ENCODE measurements around the gene DYRK1A. TPM values are rescaled to one million over a fixed set of nuclear protein-coding genes. Genes with fewer than 3 reads are reported as not detected.

The DYRK1A gene
- total and polyA plus RNA-seq, 4 donors, result 42.4 to 95.9 (median 59.1) TPM

DNA sequence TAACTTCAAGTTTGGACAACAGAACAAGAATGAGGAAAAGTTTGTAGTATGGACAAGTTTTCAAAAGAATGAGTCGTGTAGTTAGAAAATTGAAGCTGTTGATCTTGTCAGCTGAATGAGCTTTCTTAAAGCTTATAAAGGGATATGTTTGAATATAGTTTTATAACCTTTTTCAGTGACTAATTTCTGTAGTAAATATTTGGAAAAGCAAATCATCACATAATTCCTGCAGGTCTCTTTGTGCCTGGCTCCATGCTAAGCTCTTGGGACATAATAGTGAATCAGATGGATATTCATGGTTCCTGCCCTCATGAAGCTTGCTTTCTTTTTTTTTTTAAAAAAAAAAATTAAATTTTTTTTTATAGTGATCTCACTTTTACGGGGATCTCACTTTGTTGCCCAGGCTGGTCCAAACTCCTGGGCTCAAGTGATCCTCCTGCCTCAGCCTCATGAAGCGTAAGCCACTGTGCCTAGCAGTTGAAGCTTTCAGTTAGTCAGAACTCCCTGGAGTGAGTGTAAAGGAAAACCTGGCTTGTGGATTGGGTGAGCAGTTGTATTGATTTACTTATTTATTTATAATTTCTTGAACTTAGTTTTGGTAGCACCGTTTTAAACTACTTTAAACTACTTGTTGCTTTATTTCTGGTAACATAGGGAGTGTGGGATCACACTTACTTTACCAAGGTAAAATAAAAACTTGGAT, 15.5 kb downstream of the DYRK1A start:
- no peak for DNase-seq (ENCODE audit: low read depth in 4 of 6, low spot score in 6 of 6)
- H3K9me3 ChIP-seq (ENCODE audit: control insufficient read depth, insufficient read depth, low read length), result no peaks in the 10 kb centered on the region
- H3K27me3 ChIP-seq (ENCODE audit: control insufficient read depth, insufficient read depth, low read length), result no peaks in the 10 kb centered on the region
- H3K4me1 ChIP-seq (ENCODE audit: control insufficient read depth, insufficient read depth, low read length), result peaks cover 6% of the 10 kb centered on the region
- H3K4me3 ChIP-seq (ENCODE audit: low read depth, low read length), result no peak overlapping the region
- no peak overlapping the region for H3K27ac ChIP-seq (ENCODE audit: low read depth, low read length)
- H3K36me3 ChIP-seq (ENCODE audit: control insufficient read depth, insufficient read depth, low read length), result no peaks in the 10 kb centered on the region
- WGBS (ENCODE audit: insufficient coverage), result no CpG with 5 or more reads among the region's 4 CpGs

DNA sequence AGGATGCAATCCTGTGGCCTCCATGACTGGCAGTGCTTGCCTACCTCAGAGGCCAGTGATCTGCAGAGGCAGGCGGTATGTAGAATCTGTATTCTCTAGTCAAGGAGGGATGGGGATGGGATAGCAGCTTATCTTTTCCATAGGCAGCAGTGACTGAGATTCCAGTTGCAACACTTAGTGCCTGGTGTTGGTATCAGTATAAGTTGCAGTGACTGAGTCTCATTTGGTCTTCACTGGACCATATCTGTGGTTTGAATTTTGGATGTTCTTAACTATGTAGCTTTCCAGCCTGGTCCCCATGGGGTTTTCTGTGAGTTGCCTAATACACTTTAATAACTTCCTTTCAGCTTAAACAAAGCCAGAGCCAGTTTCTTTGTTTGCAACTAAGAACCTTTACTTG, 16.5 kb downstream of the DYRK1A start:
- Histone ChIP-seq H3K27me3 (ENCODE audit: control insufficient read depth, insufficient read depth, low read length) (no peaks in the 10 kb centered on the region), H3K4me3 (ENCODE audit: low read depth, low read length) (no peak overlapping the region), H3K36me3 (ENCODE audit: control insufficient read depth, insufficient read depth, low read length) (no peaks in the 10 kb centered on the region), H3K4me1 (ENCODE audit: control insufficient read depth, insufficient read depth, low read length) (peaks cover 6% of the 10 kb centered on the region), H3K9me3 (ENCODE audit: control insufficient read depth, insufficient read depth, low read length) (no peaks in the 10 kb centered on the region), H3K27ac (ENCODE audit: low read depth, low read length) (no peak overlapping the region)
- DNase-seq (ENCODE audit: low read depth in 4 of 6, low spot score in 6 of 6), result peak in 1 of 6 donors; percentile 62
- WGBS (ENCODE audit: insufficient coverage), result 100% methylated on average over 1 of the region's 1 CpG

DNA sequence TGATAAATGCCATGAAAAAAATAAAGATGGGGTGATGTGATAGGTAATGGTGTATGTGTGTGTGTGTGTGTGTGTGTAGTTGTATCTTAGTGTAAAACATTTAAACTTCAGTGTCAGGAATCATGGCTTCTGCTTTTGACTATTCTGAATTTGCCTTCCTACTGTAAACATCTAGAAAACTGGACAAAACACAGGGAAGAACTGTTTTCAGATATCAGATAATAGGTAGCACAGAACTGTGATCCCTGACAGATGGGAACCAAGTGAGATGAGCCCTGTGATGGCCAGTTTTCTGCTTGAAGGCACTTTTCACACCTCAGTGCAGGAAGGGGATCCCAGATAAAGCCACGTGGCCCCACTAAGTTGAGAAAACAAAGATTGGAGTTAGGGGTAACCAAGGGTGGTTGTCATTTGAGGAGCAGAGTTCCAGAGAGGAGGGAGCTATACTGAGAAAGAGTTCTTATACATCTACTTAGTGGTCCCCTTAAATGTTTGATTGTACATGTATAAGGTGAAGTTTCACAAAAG, 17.3 kb downstream of the DYRK1A start:
- DNase-seq (ENCODE audit: low read depth in 4 of 6, low spot score in 6 of 6), result no peak
- no peaks in the 10 kb centered on the region for H3K9me3 ChIP-seq (ENCODE audit: control insufficient read depth, insufficient read depth, low read length)
- no peaks in the 10 kb centered on the region for H3K27me3 ChIP-seq (ENCODE audit: control insufficient read depth, insufficient read depth, low read length)
- H3K4me3 ChIP-seq (ENCODE audit: low read depth, low read length), result no peak overlapping the region
- no peaks in the 10 kb centered on the region for H3K36me3 ChIP-seq (ENCODE audit: control insufficient read depth, insufficient read depth, low read length)
- H3K4me1 ChIP-seq (ENCODE audit: control insufficient read depth, insufficient read depth, low read length), result peaks cover 6% of the 10 kb centered on the region
- WGBS (ENCODE audit: insufficient coverage), result no CpG with 5 or more reads among the region's 1 CpG
- H3K27ac ChIP-seq (ENCODE audit: low read depth, low read length), result no peak overlapping the region

DNA sequence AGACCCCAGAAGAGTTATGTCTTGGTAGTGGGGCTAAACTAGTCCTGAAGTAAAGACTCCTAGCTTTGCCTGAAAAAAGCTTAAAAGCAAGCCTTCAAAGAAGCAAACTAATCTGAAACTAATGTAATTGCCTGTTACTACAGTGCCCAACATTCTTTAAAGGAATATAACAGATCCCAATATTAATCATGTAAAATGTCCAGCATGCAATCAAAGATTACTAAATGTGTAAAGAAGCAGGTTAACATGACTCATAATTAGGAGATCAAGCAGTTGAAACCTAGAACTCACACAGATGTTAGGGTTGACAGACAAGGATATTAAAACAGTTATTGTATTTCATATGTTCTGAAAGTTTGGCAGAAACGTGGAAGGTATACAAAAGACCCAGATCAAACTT, 17.8 kb downstream of the DYRK1A start:
- Histone ChIP-seq H3K9me3 (ENCODE audit: control insufficient read depth, insufficient read depth, low read length) (no peaks in the 10 kb centered on the region), H3K36me3 (ENCODE audit: control insufficient read depth, insufficient read depth, low read length) (no peaks in the 10 kb centered on the region), H3K4me3 (ENCODE audit: low read depth, low read length) (no peak overlapping the region), H3K27me3 (ENCODE audit: control insufficient read depth, insufficient read depth, low read length) (no peaks in the 10 kb centered on the region), H3K4me1 (ENCODE audit: control insufficient read depth, insufficient read depth, low read length) (peaks cover 6% of the 10 kb centered on the region), H3K27ac (ENCODE audit: low read depth, low read length) (no peak overlapping the region)
- no CpG with 5 or more reads among the region's 1 CpG for WGBS (ENCODE audit: insufficient coverage)
- DNase-seq (ENCODE audit: low read depth in 4 of 6, low spot score in 6 of 6), result no peak

DNA sequence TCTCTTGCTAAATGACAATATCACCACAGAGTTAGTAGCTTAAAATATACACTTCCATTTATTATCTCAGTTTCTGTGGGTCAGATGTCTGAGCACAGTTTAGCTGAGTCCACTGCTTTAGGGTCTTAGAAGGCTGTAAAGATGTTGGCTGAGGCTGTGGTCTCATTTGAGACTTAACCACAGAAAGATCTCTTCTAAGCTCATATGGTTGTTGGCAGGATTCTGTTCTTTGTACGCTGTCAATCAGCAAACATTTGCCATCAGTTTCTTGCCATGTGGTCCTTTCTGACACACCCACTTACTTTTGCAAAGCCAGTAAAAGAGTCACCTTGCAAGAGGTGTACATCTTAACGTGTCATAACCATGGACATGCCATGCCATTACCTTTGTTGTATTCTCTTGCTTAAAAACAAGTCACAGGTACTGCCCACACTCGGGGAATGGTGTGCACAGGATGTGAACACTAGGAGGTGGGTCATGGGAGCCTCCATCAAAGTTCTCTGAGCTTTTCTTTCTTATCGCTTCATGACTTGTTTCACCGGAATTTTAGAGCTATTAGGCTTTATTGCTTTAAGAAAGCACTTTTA, 18.7 kb downstream of the DYRK1A start:
- Histone ChIP-seq H3K4me1 (ENCODE audit: control insufficient read depth, insufficient read depth, low read length) (peaks cover 6% of the 10 kb centered on the region), H3K4me3 (ENCODE audit: low read depth, low read length) (no peak overlapping the region), H3K9me3 (ENCODE audit: control insufficient read depth, insufficient read depth, low read length) (no peaks in the 10 kb centered on the region), H3K27ac (ENCODE audit: low read depth, low read length) (no peak overlapping the region), H3K27me3 (ENCODE audit: control insufficient read depth, insufficient read depth, low read length) (no peaks in the 10 kb centered on the region), H3K36me3 (ENCODE audit: control insufficient read depth, insufficient read depth, low read length) (no peaks in the 10 kb centered on the region)
- DNase-seq (ENCODE audit: low read depth in 4 of 6, low spot score in 6 of 6), result no peak
- WGBS (ENCODE audit: insufficient coverage), result 86% methylated on average over 1 of the region's 5 CpGs

DNA sequence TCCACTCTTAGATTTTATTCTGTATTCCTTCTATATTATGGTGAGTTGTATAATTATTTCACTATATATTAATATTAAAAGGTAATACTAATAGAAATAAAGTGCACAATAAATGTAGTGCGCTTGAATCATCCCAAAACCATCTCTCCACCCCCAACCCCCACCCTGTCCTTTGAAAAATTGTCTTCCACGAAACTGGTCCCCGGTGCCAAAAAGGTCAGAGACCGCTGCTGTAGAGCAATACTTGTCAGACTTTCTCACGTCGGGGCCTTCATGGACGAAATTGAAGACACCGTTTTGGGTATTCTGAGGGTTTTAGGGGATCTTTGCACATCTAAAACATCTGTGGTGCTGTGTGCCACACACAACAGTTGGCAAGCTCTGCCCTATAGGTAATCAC, 19.6 kb downstream of the DYRK1A start:
- DNase-seq (ENCODE audit: low read depth in 4 of 6, low spot score in 6 of 6), result no peak
- WGBS (ENCODE audit: insufficient coverage), result 85% methylated on average over 7 of the region's 8 CpGs
- no peak overlapping the region for H3K27ac ChIP-seq (ENCODE audit: low read depth, low read length)
- peaks cover 3% of the 10 kb centered on the region for H3K4me1 ChIP-seq (ENCODE audit: control insufficient read depth, insufficient read depth, low read length)
- H3K36me3 ChIP-seq (ENCODE audit: control insufficient read depth, insufficient read depth, low read length), result no peaks in the 10 kb centered on the region
- H3K9me3 ChIP-seq (ENCODE audit: control insufficient read depth, insufficient read depth, low read length), result no peaks in the 10 kb centered on the region
- no peak overlapping the region for H3K4me3 ChIP-seq (ENCODE audit: low read depth, low read length)
- H3K27me3 ChIP-seq (ENCODE audit: control insufficient read depth, insufficient read depth, low read length), result no peaks in the 10 kb centered on the region

DNA sequence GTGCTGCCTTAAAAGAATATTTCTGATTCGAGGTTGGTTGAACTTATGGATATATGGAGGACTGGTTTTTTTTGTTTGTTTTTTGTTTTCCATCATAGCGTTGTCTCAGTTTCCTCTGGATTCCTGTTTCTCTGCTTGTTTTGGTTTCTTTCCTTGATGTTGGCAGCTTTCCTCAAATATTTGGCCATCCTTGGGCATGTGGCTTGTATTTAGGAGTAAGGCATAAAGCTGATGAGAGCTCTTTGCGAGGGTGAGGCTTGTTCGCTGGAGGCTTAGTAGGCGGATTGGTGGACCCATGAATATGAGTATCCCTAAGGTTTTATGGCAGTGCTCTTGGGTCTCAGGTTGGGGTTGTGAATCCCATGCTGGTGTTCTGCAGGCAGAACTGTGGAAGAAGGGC, 22.9 kb downstream of the DYRK1A start:
- H3K27me3 ChIP-seq (ENCODE audit: control insufficient read depth, insufficient read depth, low read length), result no peaks in the 10 kb centered on the region
- H3K27ac ChIP-seq (ENCODE audit: low read depth, low read length), result no peak overlapping the region
- H3K4me1 ChIP-seq (ENCODE audit: control insufficient read depth, insufficient read depth, low read length), result no peaks in the 10 kb centered on the region
- H3K36me3 ChIP-seq (ENCODE audit: control insufficient read depth, insufficient read depth, low read length), result no peaks in the 10 kb centered on the region
- no peak for DNase-seq (ENCODE audit: low read depth in 4 of 6, low spot score in 6 of 6)
- no peaks in the 10 kb centered on the region for H3K9me3 ChIP-seq (ENCODE audit: control insufficient read depth, insufficient read depth, low read length)
- WGBS (ENCODE audit: insufficient coverage), result 92% methylated on average over 4 of the region's 5 CpGs
- H3K4me3 ChIP-seq (ENCODE audit: low read depth, low read length), result no peak overlapping the region

DNA sequence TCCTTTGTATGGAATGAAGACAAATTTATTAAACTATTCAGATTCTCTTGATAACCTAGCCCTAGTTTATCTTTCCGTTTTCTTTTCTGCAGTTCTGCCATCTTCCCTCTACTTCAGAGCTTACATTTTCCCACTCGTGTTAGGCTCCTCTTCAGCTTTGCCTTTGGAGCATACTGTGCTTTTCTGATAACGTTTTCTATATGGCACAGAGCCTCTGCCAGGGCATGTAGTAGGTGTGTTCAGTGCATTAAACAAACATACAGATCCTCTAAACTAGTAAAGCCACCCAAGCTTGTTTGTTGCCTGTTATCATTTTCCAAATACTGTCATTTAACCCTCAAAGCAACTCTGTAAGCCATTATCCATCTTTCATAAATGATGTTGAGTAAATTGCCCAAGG, 25.1 kb downstream of the DYRK1A start:
- Histone ChIP-seq H3K9me3 (ENCODE audit: control insufficient read depth, insufficient read depth, low read length) (no peaks in the 10 kb centered on the region), H3K4me3 (ENCODE audit: low read depth, low read length) (no peak overlapping the region), H3K36me3 (ENCODE audit: control insufficient read depth, insufficient read depth, low read length) (no peaks in the 10 kb centered on the region), H3K4me1 (ENCODE audit: control insufficient read depth, insufficient read depth, low read length) (no peaks in the 10 kb centered on the region), H3K27ac (ENCODE audit: low read depth, low read length) (no peak overlapping the region), H3K27me3 (ENCODE audit: control insufficient read depth, insufficient read depth, low read length) (no peaks in the 10 kb centered on the region)
- 58% methylated on average over 2 of the region's 3 CpGs for WGBS (ENCODE audit: insufficient coverage)
- DNase-seq (ENCODE audit: low read depth in 4 of 6, low spot score in 6 of 6), result no peak

DNA sequence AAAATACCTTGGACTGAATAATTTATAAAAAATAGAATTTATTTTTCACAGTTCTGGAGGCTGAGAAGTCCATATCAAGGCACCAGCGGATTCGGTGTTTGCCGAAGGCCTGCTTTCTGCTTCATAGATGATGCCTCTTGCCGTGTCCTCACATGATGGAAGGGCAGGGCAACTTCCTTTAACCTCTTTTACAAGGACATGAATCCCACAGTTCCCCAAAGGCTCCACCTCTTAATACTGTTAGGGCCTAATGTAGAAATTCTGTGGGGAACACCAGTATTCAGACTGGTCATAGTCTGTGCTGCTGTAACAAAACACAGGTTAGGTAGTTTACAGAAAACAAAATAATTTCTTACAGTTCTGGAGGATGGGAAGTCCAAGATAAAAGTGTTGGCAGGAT, 25.9 kb downstream of the DYRK1A start:
- Histone ChIP-seq H3K27ac (ENCODE audit: low read depth, low read length) (no peak overlapping the region), H3K36me3 (ENCODE audit: control insufficient read depth, insufficient read depth, low read length) (no peaks in the 10 kb centered on the region), H3K4me3 (ENCODE audit: low read depth, low read length) (no peak overlapping the region), H3K27me3 (ENCODE audit: control insufficient read depth, insufficient read depth, low read length) (no peaks in the 10 kb centered on the region), H3K4me1 (ENCODE audit: control insufficient read depth, insufficient read depth, low read length) (no peaks in the 10 kb centered on the region), H3K9me3 (ENCODE audit: control insufficient read depth, insufficient read depth, low read length) (no peaks in the 10 kb centered on the region)
- DNase-seq (ENCODE audit: low read depth in 4 of 6, low spot score in 6 of 6), result no peak
- 95% methylated on average over 4 of the region's 4 CpGs for WGBS (ENCODE audit: insufficient coverage)

DNA sequence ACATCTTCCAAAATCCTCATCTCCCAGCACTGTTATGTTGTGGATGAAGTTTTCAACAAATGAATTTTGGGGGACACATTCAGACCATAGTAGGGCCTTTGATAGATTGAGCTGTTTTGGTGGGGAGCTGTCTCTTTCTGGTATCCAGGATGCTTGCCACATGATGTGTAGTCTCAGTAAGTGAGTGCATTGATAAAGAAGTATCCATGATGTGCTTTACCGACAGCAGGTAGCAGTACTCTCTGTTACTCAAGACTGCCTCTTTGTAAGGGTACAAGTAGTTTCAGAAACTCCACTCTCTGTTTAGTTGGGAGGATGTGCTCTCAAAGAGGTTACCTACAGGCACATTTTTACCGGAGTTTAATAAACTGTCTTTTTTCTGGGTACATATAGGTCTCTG, 26.5 kb downstream of the DYRK1A start:
- DNase-seq (ENCODE audit: low read depth in 4 of 6, low spot score in 6 of 6), result no peak
- Histone ChIP-seq H3K36me3 (ENCODE audit: control insufficient read depth, insufficient read depth, low read length) (no peaks in the 10 kb centered on the region), H3K4me3 (ENCODE audit: low read depth, low read length) (no peak overlapping the region), H3K4me1 (ENCODE audit: control insufficient read depth, insufficient read depth, low read length) (no peaks in the 10 kb centered on the region), H3K27ac (ENCODE audit: low read depth, low read length) (no peak overlapping the region), H3K27me3 (ENCODE audit: control insufficient read depth, insufficient read depth, low read length) (no peaks in the 10 kb centered on the region), H3K9me3 (ENCODE audit: control insufficient read depth, insufficient read depth, low read length) (no peaks in the 10 kb centered on the region)
- no CpG with 5 or more reads among the region's 2 CpGs for WGBS (ENCODE audit: insufficient coverage)
